ENCODE results near the gene GRK4. TPM values are rescaled to one million over a fixed set of nuclear protein-coding genes. Genes with fewer than 3 reads are reported as not detected.
"Not testable (repeated sequence)": the region's sequence is repeated elsewhere in the genome, so short reads cannot be mapped to it uniquely, and the experiment has no call there.

The GRK4 gene
- total RNA-seq, result 1 to 10 TPM; 3.0 to 4.4 TPM

- peaks cover 14% of the 10 kb centered on the region for H3K36me3 Mint-ChIP-seq
- peak within 1 kb of the TSS; percentile 77 for H3K27ac Mint-ChIP-seq
- peaks cover 42% of the 10 kb centered on the region for H3K4me1 Mint-ChIP-seq
- peak; percentile 87 for ATAC-seq
- peak within 1 kb of the TSS; percentile 78 for H3K4me3 Mint-ChIP-seq
- H3K27me3 Mint-ChIP-seq, result peaks cover 7% of the 10 kb centered on the region
- no peaks in the 10 kb centered on the region for H3K9me3 Mint-ChIP-seq (ENCODE audit: low read depth)
- DNase-seq, result peak; percentile 99
- CTCF ChIA-PET, result interaction anchor here (0.5 to 4.6 kb wide), 17 partner anchors 9 to 207 kb away, joined by 3 to 37 read pairs (median 4); partner anchors contain the start of genes HTT, HTT-AS and TNIP2
These were observed at the start of gene GRK4, which contains the start of gene NOP14 for GRCh38 chr4:2963175-2963965. Gene GRK4 (plus strand): TSS chr4:2963571. CDS start chr4:2964071, 500 bp downstream. Gene NOP14 (minus strand): TSS chr4:2963406. CDS start chr4:2963319, 87 bp downstream.

- H3K36me3 Mint-ChIP-seq, result peaks cover 58% of the 10 kb centered on the region
- no peaks in the 10 kb centered on the region for H3K9me3 Mint-ChIP-seq (ENCODE audit: low read depth)
- no peak overlapping the region for H3K4me3 Mint-ChIP-seq
- H3K27ac Mint-ChIP-seq, result peak overlapping the region; percentile 3
- CTCF ChIA-PET, result interaction anchor here (0.8 to 1.1 kb wide), 2 partner anchors 9 to 44 kb away, joined by 3 read pairs; no protein-coding TSS in a partner anchor
- H3K4me1 Mint-ChIP-seq, result peaks cover 13% of the 10 kb centered on the region
- ATAC-seq, result peak; percentile 75
- DNase-seq, result peak; percentile 72
- no peaks in the 10 kb centered on the region for H3K27me3 Mint-ChIP-seq
These were observed 48.9 kb upstream of the GRK4 start for GRCh38 chr4:2914256-2915126.

- ATAC-seq (no peak), DNase-seq (no peak)
- Mint-ChIP-seq H3K4me3 (no peak overlapping the region), H3K4me1 (peaks cover 19% of the 10 kb centered on the region), H3K9me3 (ENCODE audit: low read depth) (peaks cover 3% of the 10 kb centered on the region), H3K27me3 (no peaks in the 10 kb centered on the region), H3K36me3 (peaks cover 63% of the 10 kb centered on the region), H3K27ac (no peak overlapping the region)
- CTCF ChIA-PET, result no interaction called here
These were observed 47.6 kb upstream of the GRK4 start for GRCh38 chr4:2915789-2916188.

GRCh38 chr4:2916696-2917095 lies 46.7 kb upstream of the GRK4 start:
- CTCF ChIA-PET; H3K27me3 Mint-ChIP-seq; ATAC-seq; H3K27ac Mint-ChIP-seq; H3K9me3 Mint-ChIP-seq (ENCODE audit: low read depth); H3K4me3 Mint-ChIP-seq; DNase-seq: not testable (repeated sequence)
- peaks cover 25% of the 10 kb centered on the region for H3K4me1 Mint-ChIP-seq
- peaks cover 66% of the 10 kb centered on the region for H3K36me3 Mint-ChIP-seq

GRCh38 chr4:2918300-2918699 lies 45.1 kb upstream of the GRK4 start:
- CTCF ChIA-PET; H3K9me3 Mint-ChIP-seq (ENCODE audit: low read depth); ATAC-seq; DNase-seq; H3K27ac Mint-ChIP-seq; H3K27me3 Mint-ChIP-seq; H3K4me3 Mint-ChIP-seq: not testable (repeated sequence)
- H3K4me1 Mint-ChIP-seq, result peaks cover 41% of the 10 kb centered on the region
- H3K36me3 Mint-ChIP-seq, result peaks cover 66% of the 10 kb centered on the region

- H3K36me3 Mint-ChIP-seq, result peaks cover 66% of the 10 kb centered on the region
- ATAC-seq; CTCF ChIA-PET; H3K27me3 Mint-ChIP-seq; H3K4me3 Mint-ChIP-seq; H3K9me3 Mint-ChIP-seq (ENCODE audit: low read depth); H3K27ac Mint-ChIP-seq; DNase-seq: not testable (repeated sequence)
- peaks cover 43% of the 10 kb centered on the region for H3K4me1 Mint-ChIP-seq
These were observed 44.7 kb upstream of the GRK4 start for GRCh38 chr4:2918714-2919113.

- not testable (repeated sequence) for H3K9me3 Mint-ChIP-seq (ENCODE audit: low read depth); H3K27me3 Mint-ChIP-seq; ATAC-seq; H3K4me3 Mint-ChIP-seq
- H3K36me3 Mint-ChIP-seq, result peaks cover 58% of the 10 kb centered on the region
- H3K27ac Mint-ChIP-seq, result peak overlapping the region; percentile 70
- DNase-seq, result peak; percentile 79
- CTCF ChIA-PET, result interaction anchor here (0.7 to 2.6 kb wide), 6 partner anchors 12 to 159 kb away, joined by 3 to 5 read pairs (median 3); no protein-coding TSS in a partner anchor
- H3K4me1 Mint-ChIP-seq, result peaks cover 35% of the 10 kb centered on the region
These were observed 40.8 kb upstream of the GRK4 start for GRCh38 chr4:2922453-2923101.

GRCh38 chr4:2923141-2923551 lies 40.2 kb upstream of the GRK4 start:
- no peaks in the 10 kb centered on the region for H3K27me3 Mint-ChIP-seq
- CTCF ChIA-PET, result interaction anchor here (0.7 to 2.6 kb wide), 6 partner anchors 8 to 159 kb away, joined by 3 to 5 read pairs (median 3); no protein-coding TSS in a partner anchor
- H3K27ac Mint-ChIP-seq, result peak overlapping the region; percentile 70
- H3K9me3 Mint-ChIP-seq (ENCODE audit: low read depth), result peaks cover 3% of the 10 kb centered on the region
- DNase-seq, result no peak
- peaks cover 56% of the 10 kb centered on the region for H3K36me3 Mint-ChIP-seq
- no peak overlapping the region for H3K4me3 Mint-ChIP-seq
- no peak for ATAC-seq
- H3K4me1 Mint-ChIP-seq, result peaks cover 35% of the 10 kb centered on the region

- Mint-ChIP-seq H3K36me3 (peaks cover 52% of the 10 kb centered on the region), H3K27me3 (no peaks in the 10 kb centered on the region), H3K9me3 (ENCODE audit: low read depth) (peaks cover 3% of the 10 kb centered on the region), H3K27ac (peak overlapping the region; percentile 70), H3K4me3 (no peak overlapping the region), H3K4me1 (peaks cover 35% of the 10 kb centered on the region)
- peak; percentile 16 for ATAC-seq
- CTCF ChIA-PET, result interaction anchor here (0.9 to 2.6 kb wide), 5 partner anchors 9 to 160 kb away, joined by 3 to 5 read pairs (median 3); no protein-coding TSS in a partner anchor
- no peak for DNase-seq
These were observed 39.6 kb upstream of the GRK4 start for GRCh38 chr4:2923668-2924173.

- peak overlapping the region; percentile 48 for H3K27ac Mint-ChIP-seq
- no peak for ATAC-seq
- H3K27me3 Mint-ChIP-seq, result no peaks in the 10 kb centered on the region
- DNase-seq, result no peak
- peaks cover 35% of the 10 kb centered on the region for H3K4me1 Mint-ChIP-seq
- H3K36me3 Mint-ChIP-seq, result peaks cover 52% of the 10 kb centered on the region
- H3K4me3 Mint-ChIP-seq, result no peak overlapping the region
- CTCF ChIA-PET, result interaction anchor here (1.0 to 2.6 kb wide), 3 partner anchors 10 to 160 kb away, joined by 3 to 5 read pairs (median 4); no protein-coding TSS in a partner anchor
- peaks cover 3% of the 10 kb centered on the region for H3K9me3 Mint-ChIP-seq (ENCODE audit: low read depth)
These were observed 39.1 kb upstream of the GRK4 start for GRCh38 chr4:2924286-2924685.

GRCh38 chr4:2924765-2925301 lies 38.5 kb upstream of the GRK4 start:
- ATAC-seq, result no peak
- H3K27ac Mint-ChIP-seq, result peak overlapping the region; percentile 48
- peaks cover 35% of the 10 kb centered on the region for H3K4me1 Mint-ChIP-seq
- CTCF ChIA-PET, result interaction anchor here (1.0 to 2.6 kb wide), 2 partner anchors 29 to 161 kb away, joined by 4 to 5 read pairs; no protein-coding TSS in a partner anchor
- no peaks in the 10 kb centered on the region for H3K27me3 Mint-ChIP-seq
- H3K9me3 Mint-ChIP-seq (ENCODE audit: low read depth), result peaks cover 3% of the 10 kb centered on the region
- no peak for DNase-seq
- peaks cover 48% of the 10 kb centered on the region for H3K36me3 Mint-ChIP-seq
- H3K4me3 Mint-ChIP-seq, result no peak overlapping the region

GRCh38 chr4:2925496-2925895 lies 37.9 kb upstream of the GRK4 start:
- Mint-ChIP-seq H3K27me3 (no peaks in the 10 kb centered on the region), H3K4me3 (no peak overlapping the region), H3K9me3 (ENCODE audit: low read depth) (no peaks in the 10 kb centered on the region), H3K4me1 (peaks cover 34% of the 10 kb centered on the region), H3K36me3 (peaks cover 45% of the 10 kb centered on the region), H3K27ac (no peak overlapping the region)
- CTCF ChIA-PET, result interaction anchor here (1.0 kb wide), 1 partner anchor 161 kb away, joined by 4 read pairs; no protein-coding TSS in a partner anchor
- DNase-seq, result no peak
- ATAC-seq, result no peak

Measured in activated CD8-positive, alpha-beta memory T cell treated with anti-CD3 and anti-CD28 coated beads, Interleukin-2, amount 10 ng/mL, durations not matched to agents 7 days and 5 days (primary cell).